H1 (cell line): ENCODE results near the gene GIGYF2.

Source experiments
- CREB1 ChIP-seq: IDR thresholded peaks from 2 replicates; pipeline ENCODE4 v1.6.1; 2012; ENCODE audit warnings: inconsistent platforms
- EZH2 ChIP-seq: fragments of 200-600 bp; sonication (generic); IDR thresholded peaks from 2 replicates; pipeline ENCODE4 v1.7.1; 2012; ENCODE audit warnings: low read depth, mild to moderate bottlenecking, moderate library complexity, low read length, inconsistent platforms; ENCODE audit not compliant: severe bottlenecking
- MAFK ChIP-seq: IDR thresholded peaks from 2 replicates; pipeline ENCODE4 v1.6.1; 2012; ENCODE audit warnings: low read depth, mild to moderate bottlenecking, improper control_type of control experiment, low read length
- POLR2A ChIP-seq, 2 experiments: IDR thresholded peaks; 1 replicate in 1 of 2; 2 replicates in 1 of 2; pipeline ENCODE4 v1.6.1; 2011; ENCODE audit warnings: low read depth in 2 of 2, low read length in 2 of 2, mild to moderate bottlenecking in 2 of 2; ENCODE audit errors: control extremely low read depth in 1 of 2
- POLR2AphosphoS5 ChIP-seq: IDR thresholded peaks from 2 replicates; pipeline ENCODE4 v1.6.1; 2011; ENCODE audit warnings: low read depth, low read length
- SIX5 ChIP-seq: IDR thresholded peaks from 2 replicates; pipeline ENCODE4 v1.6.1; 2011; ENCODE audit warnings: mild to moderate bottlenecking, low read depth, low read length
- TAF1 ChIP-seq: IDR thresholded peaks from 2 replicates; pipeline ENCODE4 v1.6.1; 2011; ENCODE audit warnings: mild to moderate bottlenecking, low read depth, low read length
- TF ChIP-seq, protein P1 (sequence below), 3 experiments: IDR thresholded peaks; 1 replicate in 2 of 3; 2 replicates in 1 of 3; pipeline versions ENCODE4 v1.5.1 to v1.6.1; 2011; ENCODE audit warnings: low read length in 3 of 3, mild to moderate bottlenecking in 3 of 3, inconsistent platforms in 2 of 3, low read depth in 1 of 3, moderate library complexity in 1 of 3; ENCODE audit not compliant: insufficient read depth in 1 of 3; ENCODE audit errors: control extremely low read depth in 1 of 3
- TF ChIP-seq, protein P2 (sequence below): IDR thresholded peaks from 2 replicates; pipeline ENCODE4 v1.6.1; 2011; ENCODE audit warnings: low read length, improper control_type of control experiment

DNA sequence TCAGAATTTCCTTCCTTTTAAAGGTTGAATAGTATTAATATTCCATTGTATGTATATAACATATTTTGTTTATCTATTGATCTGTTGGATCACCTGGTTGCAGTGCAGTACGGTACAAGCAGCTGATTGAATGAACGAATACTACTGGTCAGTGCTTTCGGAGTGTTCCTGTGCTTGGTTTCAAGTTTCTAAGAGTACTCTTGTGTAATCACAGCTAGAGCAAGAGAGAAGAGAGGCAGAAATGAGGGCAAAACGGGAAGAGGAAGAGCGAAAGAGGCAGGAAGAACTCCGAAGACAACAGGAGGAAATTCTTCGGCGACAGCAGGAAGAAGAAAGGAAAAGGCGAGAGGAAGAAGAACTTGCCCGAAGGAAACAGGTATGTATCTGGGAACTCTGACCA is 119.5 kb downstream of the GIGYF2 start:
- TF ChIP-seq POLR2A (IDR thresholded peaks at IDR 0.05; ENCODE audit: control extremely low read depth in 1 of 2, low read depth in 2 of 2, low read length in 2 of 2): no peak
- TF ChIP-seq SIX5: no peak
- TF ChIP-seq, protein P1, sequence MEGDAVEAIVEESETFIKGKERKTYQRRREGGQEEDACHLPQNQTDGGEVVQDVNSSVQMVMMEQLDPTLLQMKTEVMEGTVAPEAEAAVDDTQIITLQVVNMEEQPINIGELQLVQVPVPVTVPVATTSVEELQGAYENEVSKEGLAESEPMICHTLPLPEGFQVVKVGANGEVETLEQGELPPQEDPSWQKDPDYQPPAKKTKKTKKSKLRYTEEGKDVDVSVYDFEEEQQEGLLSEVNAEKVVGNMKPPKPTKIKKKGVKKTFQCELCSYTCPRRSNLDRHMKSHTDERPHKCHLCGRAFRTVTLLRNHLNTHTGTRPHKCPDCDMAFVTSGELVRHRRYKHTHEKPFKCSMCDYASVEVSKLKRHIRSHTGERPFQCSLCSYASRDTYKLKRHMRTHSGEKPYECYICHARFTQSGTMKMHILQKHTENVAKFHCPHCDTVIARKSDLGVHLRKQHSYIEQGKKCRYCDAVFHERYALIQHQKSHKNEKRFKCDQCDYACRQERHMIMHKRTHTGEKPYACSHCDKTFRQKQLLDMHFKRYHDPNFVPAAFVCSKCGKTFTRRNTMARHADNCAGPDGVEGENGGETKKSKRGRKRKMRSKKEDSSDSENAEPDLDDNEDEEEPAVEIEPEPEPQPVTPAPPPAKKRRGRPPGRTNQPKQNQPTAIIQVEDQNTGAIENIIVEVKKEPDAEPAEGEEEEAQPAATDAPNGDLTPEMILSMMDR (IDR thresholded peaks at IDR 0.05; ENCODE audit: control extremely low read depth in 1 of 3, insufficient read depth in 1 of 3, low read depth in 1 of 3, low read length in 3 of 3): no peak
- no peak for TF ChIP-seq CREB1
- no peak for TF ChIP-seq MAFK
- TF ChIP-seq, protein P2, sequence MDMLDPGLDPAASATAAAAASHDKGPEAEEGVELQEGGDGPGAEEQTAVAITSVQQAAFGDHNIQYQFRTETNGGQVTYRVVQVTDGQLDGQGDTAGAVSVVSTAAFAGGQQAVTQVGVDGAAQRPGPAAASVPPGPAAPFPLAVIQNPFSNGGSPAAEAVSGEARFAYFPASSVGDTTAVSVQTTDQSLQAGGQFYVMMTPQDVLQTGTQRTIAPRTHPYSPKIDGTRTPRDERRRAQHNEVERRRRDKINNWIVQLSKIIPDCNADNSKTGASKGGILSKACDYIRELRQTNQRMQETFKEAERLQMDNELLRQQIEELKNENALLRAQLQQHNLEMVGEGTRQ: no peak
- no peak for TF ChIP-seq POLR2AphosphoS5
- no peak for TF ChIP-seq TAF1
- TF ChIP-seq EZH2: no peak
